Type B pancreatic cell (in vitro differentiated cells): ENCODE measurements around the gene ADCY2. TPM values are rescaled to one million over a fixed set of nuclear protein-coding genes. Genes with fewer than 3 reads are reported as not detected.

Source experiments
- DNase-seq: peaks from one replicate; pipeline ENCODE4 v3.0.0; 2021; ENCODE audit warnings: mixed read lengths; ENCODE audit not compliant: unreplicated experiment; ENCODE audit errors: extremely low spot score
- H3K27ac Mint-ChIP-seq: 2 replicates; pipeline ENCODE4 v1.8.0; 2021; ENCODE audit warnings: mild to moderate bottlenecking, mixed read lengths
- H3K27me3 Mint-ChIP-seq: 2 replicates; pipeline ENCODE4 v1.8.0; 2021; ENCODE audit warnings: mixed read lengths
- H3K36me3 Mint-ChIP-seq: 2 replicates; pipeline ENCODE4 v1.8.0; 2021; ENCODE audit warnings: mixed read lengths
- H3K4me1 Mint-ChIP-seq: one replicate; pipeline ENCODE4 v1.8.0; 2021; ENCODE audit warnings: mixed read lengths; ENCODE audit not compliant: unreplicated experiment
- H3K4me3 Mint-ChIP-seq: 2 replicates; pipeline ENCODE4 v1.8.0; 2021; ENCODE audit warnings: mild to moderate bottlenecking, mixed read lengths
- H3K9me3 Mint-ChIP-seq: 2 replicates; pipeline ENCODE4 v1.8.0; 2021; ENCODE audit warnings: mixed read lengths
- CTCF ChIP-seq: fragments of 200-600 bp; sonication (generic); conservative IDR thresholded peaks from 2 replicates; pipeline ENCODE4 v1.5.0; 2021; ENCODE audit warnings: antibody characterized with exemption, mild to moderate bottlenecking
- total RNA-seq: library from RNA; stranded (reverse); gene quantifications from 2 replicates; pipeline ENCODE4 v1.2.1, GENCODE V29; 2021; ENCODE audit warnings: low replicate concordance

The ADCY2 gene
- total RNA-seq, 1 donor from 2014 or later, result 79.7 TPM

GRCh38 chr5:7867260-7867659 lies 471.3 kb downstream of the ADCY2 start:
- peaks cover 5% of the 10 kb centered on the region for H3K36me3 Mint-ChIP-seq
- no peak for DNase-seq

GRCh38 chr5:7868427-7868772 lies 472.5 kb downstream of the ADCY2 start:
- TF ChIP-seq CTCF, result no peak
- H3K36me3 Mint-ChIP-seq, result peaks cover 9% of the 10 kb centered on the region
- peaks cover 39% of the 10 kb centered on the region for H3K4me1 Mint-ChIP-seq
- H3K4me3 Mint-ChIP-seq, result peak overlapping the region; percentile 95
- no peaks in the 10 kb centered on the region for H3K9me3 Mint-ChIP-seq
- no peak for DNase-seq
- H3K27ac Mint-ChIP-seq, result peak overlapping the region; percentile 49
- no peaks in the 10 kb centered on the region for H3K27me3 Mint-ChIP-seq

More at GRCh38 chr5:7867260-7867659, 471.3 kb downstream of the ADCY2 start:
- H3K4me1 Mint-ChIP-seq, result peaks cover 35% of the 10 kb centered on the region
- H3K4me3 Mint-ChIP-seq, result peak overlapping the region; percentile 57
- H3K9me3 Mint-ChIP-seq, result no peaks in the 10 kb centered on the region
- no peak for TF ChIP-seq CTCF
- H3K27me3 Mint-ChIP-seq, result no peaks in the 10 kb centered on the region
- H3K27ac Mint-ChIP-seq, result no peak overlapping the region

GRCh38 chr5:7868773-7869473 lies 473.0 kb downstream of the ADCY2 start, which contains the start of the genes FASTKD3 and MTRR:
TSS of gene FASTKD3 (minus strand) at chr5:7869031. CDS start at chr5:7868083, 948 bp downstream.
TSS of gene MTRR (plus strand) at chr5:7869148. CDS start at chr5:7870795, 1,647 bp downstream.
- DNase-seq, result peak; percentile 92
- H3K4me3 Mint-ChIP-seq, result peak within 1 kb of the TSS; percentile 95
- H3K9me3 Mint-ChIP-seq, result no peaks in the 10 kb centered on the region
- TF ChIP-seq CTCF, result no peak
- H3K4me1 Mint-ChIP-seq, result peaks cover 43% of the 10 kb centered on the region
- H3K27me3 Mint-ChIP-seq, result no peaks in the 10 kb centered on the region
- peak within 1 kb of the TSS; percentile 49 for H3K27ac Mint-ChIP-seq
- peaks cover 11% of the 10 kb centered on the region for H3K36me3 Mint-ChIP-seq

- no peak overlapping the region for H3K27ac Mint-ChIP-seq
- no peaks in the 10 kb centered on the region for H3K27me3 Mint-ChIP-seq
- H3K9me3 Mint-ChIP-seq, result no peaks in the 10 kb centered on the region
- no peak for DNase-seq
- peak overlapping the region; percentile 91 for H3K4me3 Mint-ChIP-seq
- H3K4me1 Mint-ChIP-seq, result peaks cover 45% of the 10 kb centered on the region
- no peak for TF ChIP-seq CTCF
- peaks cover 13% of the 10 kb centered on the region for H3K36me3 Mint-ChIP-seq
These were observed 473.7 kb downstream of the ADCY2 start for GRCh38 chr5:7869474-7870136.

GRCh38 chr5:7871653-7872052 lies 475.7 kb downstream of the ADCY2 start:
- Mint-ChIP-seq H3K27me3 (no peaks in the 10 kb centered on the region), H3K27ac (no peak overlapping the region), H3K9me3 (no peaks in the 10 kb centered on the region), H3K4me3 (peak overlapping the region; percentile 55), H3K4me1 (peaks cover 36% of the 10 kb centered on the region), H3K36me3 (peaks cover 20% of the 10 kb centered on the region)
- TF ChIP-seq CTCF, result peak; percentile 19
- no peak for DNase-seq
